ENCODE data around the gene XXYLT1. TPM values are rescaled to one million over a fixed set of nuclear protein-coding genes. Genes with fewer than 3 reads are reported as not detected.

XXYLT1 gene
- total RNA-seq, 4 donors from 2014 or later: 9.6 to 17.7 (median 13.2) TPM

DNA sequence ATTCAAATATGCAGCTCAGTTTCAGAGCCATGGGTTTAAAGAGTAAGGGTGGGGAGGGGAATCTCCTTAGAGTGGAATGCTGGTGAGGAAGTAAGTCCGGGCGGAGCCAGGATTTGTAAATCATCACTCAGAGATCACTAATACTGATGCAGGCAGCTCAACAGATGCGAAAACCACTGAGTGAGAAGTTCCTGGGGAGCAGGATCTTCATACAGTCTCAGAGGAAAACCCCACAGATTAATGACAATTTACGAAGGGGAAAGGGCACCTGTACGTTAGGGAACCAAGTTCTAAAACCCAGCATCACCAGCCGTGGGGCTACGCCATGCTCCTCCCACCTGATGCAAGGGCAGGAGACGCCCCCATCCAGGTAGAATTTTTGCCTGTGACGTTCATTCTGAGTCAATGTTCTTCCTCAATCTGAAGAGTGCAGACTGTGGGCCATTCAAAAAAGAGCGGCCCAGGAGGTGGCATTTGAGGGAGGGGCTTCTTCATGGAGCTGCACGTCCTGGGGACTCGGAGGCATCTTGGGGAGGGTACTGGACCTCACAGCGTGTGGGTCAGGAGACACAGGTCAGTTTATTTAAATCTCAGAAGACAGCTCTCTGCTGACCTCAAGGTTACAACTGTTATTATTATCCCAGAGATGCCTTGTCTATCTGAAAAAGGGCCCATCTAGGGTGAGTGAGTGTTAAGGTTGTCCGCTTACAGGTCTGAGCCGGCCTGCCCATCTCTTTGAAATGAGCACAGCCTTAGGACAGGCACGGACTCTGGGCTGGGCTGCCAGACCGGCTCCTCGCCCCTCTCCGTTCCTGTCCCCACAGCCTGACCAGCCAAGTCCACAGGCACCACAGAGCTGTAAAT, 228.0 kb downstream of the XXYLT1 start:
- H3K4me1 ChIP-seq: no peaks in the 10 kb centered on the region
- H3K27me3 ChIP-seq: peaks cover 0 to 5% of the 10 kb centered on the region in 2 donors
- H3K4me3 ChIP-seq: no peak overlapping the region
- H3K36me3 ChIP-seq: no peaks in the 10 kb centered on the region
- no peak overlapping the region for H3K27ac ChIP-seq
- 53 to 65% methylated on average over 19 of the region's 19 CpGs for WGBS, 2 donors
- TF ChIP-seq CTCF (IDR thresholded peaks at IDR 0.05): no peak
- TF ChIP-seq POLR2A (IDR thresholded peaks at IDR 0.05): no peak
- H3K9me3 ChIP-seq: no peaks in the 10 kb centered on the region
- DNase-seq (ENCODE audit: low spot score in 2 of 2): no peak

DNA sequence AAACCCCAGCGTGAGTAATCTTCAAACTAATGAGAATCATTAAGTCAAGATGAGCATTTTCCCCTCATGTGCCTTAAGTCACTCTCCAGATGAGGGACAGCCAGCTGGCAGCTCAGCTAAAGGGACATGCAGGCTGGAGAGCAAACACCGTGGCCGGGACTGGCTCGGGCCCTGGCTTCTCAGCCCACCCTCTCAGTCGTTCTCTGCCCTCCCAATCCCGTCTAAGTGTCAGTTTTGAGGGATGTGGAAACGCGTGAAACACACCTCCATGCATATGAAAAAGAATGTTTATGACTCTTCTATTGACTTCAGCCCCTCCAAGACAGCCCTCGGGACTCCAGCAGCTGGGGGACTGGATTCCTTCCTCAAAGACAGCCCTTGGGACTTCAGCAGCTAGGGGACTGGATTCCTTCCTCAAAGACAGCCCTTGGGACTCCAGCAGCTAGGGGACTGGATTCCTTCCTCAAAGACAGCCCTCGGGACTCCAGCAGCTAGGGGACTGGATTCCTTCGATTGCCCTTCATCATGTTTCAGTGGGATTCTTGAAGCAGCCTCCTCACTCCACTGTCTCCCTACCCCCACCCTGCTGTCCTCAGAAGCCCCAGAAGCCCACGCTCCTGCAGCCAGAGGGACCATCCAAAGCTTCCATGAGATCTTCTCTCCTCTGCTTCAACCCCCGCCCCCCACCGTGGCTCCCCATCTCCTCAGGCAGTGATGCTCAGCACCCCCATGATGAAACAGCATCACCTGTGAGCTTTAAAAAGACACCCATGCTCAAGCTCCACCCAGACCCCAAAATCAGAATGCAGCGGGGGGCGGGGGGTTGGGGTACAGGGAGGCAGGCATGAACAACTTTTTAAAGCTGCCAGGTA, 228.9 kb downstream of the XXYLT1 start:
- Histone ChIP-seq H3K36me3 (no peaks in the 10 kb centered on the region), H3K9me3 (peaks cover 0 to 4% (median 0%) of the 10 kb centered on the region in 4 donors), H3K4me1 (no peaks in the 10 kb centered on the region), H3K4me3 (no peak overlapping the region), H3K27me3 (peaks cover 0 to 5% of the 10 kb centered on the region in 2 donors), H3K27ac (no peak overlapping the region)
- TF ChIP-seq EP300 (IDR thresholded peaks at IDR 0.05) (no peak), POLR2A (IDR thresholded peaks at IDR 0.05) (no peak), CTCF (IDR thresholded peaks at IDR 0.05) (no peak)
- no peak for DNase-seq (ENCODE audit: low spot score in 2 of 2)
- 66 to 67% methylated on average over 16 of the region's 16 CpGs for WGBS, 2 donors

DNA sequence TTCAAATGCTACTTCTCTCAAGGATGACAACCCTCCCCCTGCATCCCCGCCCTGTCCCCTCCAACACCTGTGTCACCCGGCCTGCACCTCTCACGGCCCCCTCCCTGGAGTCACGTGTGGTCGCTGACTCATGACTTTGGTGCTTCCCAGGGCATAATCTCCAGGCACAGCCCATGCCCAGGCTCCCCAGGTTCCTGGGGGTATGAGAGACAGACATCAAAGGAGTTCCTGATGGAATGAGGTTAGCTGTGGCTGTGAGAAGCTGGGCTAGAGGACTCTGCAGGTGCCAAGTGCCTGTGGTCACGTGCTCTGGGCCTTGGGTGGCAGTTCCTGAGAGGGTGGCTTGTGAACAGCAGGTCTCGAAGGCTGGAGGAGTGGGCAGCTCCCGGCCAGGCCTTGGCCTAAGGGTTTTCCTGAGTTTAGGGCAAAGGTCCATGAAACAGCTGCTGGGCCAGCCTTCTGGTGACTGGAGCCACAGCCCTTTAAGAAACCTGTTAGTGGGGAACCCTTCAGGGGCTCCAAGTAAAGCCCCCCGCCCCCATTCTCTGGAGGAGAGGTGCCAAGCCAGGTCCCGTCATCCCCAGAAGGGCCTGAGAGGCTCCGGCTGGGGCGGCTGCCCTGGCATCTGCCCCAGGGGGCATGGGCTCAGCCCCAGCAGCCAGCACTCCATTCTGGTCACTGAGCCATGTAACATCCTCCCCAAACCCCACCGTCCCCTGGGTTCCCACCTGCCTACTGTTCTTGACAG, 230.0 kb downstream of the XXYLT1 start:
- H3K4me1 ChIP-seq: no peaks in the 10 kb centered on the region
- 79 to 84% methylated on average over 11 to 13 of the region's 13 CpGs for WGBS, 2 donors
- peaks cover 0 to 5% of the 10 kb centered on the region in 2 donors for H3K27me3 ChIP-seq
- H3K36me3 ChIP-seq: no peaks in the 10 kb centered on the region
- peaks cover 0 to 9% (median 0%) of the 10 kb centered on the region in 4 donors for H3K9me3 ChIP-seq
- DNase-seq (ENCODE audit: low spot score in 2 of 2): no peak
- no peak overlapping the region for H3K27ac ChIP-seq
- TF ChIP-seq POLR2A (IDR thresholded peaks at IDR 0.05): no peak
- TF ChIP-seq CTCF (IDR thresholded peaks at IDR 0.05): no peak
- no peak for TF ChIP-seq EP300 (IDR thresholded peaks at IDR 0.05)
- no peak overlapping the region for H3K4me3 ChIP-seq

DNA sequence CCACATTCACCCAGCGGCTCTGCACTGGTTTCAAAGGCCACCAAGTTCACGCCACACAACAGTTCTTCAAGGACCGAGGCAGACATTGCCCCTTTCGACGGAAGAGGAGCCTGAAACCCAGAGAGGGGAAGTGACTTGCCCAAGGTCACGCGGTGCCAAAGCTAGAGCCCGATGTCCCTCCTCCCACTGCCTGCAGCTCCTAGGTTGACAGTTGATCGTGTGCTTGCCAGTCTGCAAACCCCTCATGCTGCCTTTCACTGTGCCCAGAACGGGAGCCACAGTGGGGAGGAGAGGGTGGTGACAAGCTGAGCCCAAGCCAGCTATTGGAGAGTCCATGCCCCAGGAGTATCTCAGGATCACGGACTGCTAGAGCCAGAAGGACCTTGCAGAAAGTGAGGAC, 230.9 kb downstream of the XXYLT1 start:
- TF ChIP-seq POLR2A (IDR thresholded peaks at IDR 0.05): no peak
- TF ChIP-seq CTCF (IDR thresholded peaks at IDR 0.05): no peak
- no peak for TF ChIP-seq EP300 (IDR thresholded peaks at IDR 0.05)
- Histone ChIP-seq H3K4me3 (no peak overlapping the region), H3K27me3 (peaks cover 0 to 11% of the 10 kb centered on the region in 2 donors), H3K36me3 (no peaks in the 10 kb centered on the region), H3K4me1 (no peaks in the 10 kb centered on the region), H3K27ac (no peak overlapping the region), H3K9me3 (peaks cover 0 to 9% (median 0%) of the 10 kb centered on the region in 4 donors)
- DNase-seq (ENCODE audit: low spot score in 2 of 2): no peak
- 80 to 91% methylated on average over 10 to 11 of the region's 11 CpGs for WGBS, 2 donors

Data from tibial nerve (tissue), 4 donors.